ENCODE measurements around the gene ALAS1. TPM values are rescaled to one million over a fixed set of nuclear protein-coding genes. Genes with fewer than 3 reads are reported as not detected.

ALAS1 gene
- total and polyA plus RNA-seq, 2 of the 13 experiments (the other 11 are each of a cell fraction or from before 2014, with no cell fraction given), result 36.0 to 43.2 TPM

- TF ChIP-seq, protein P1, sequence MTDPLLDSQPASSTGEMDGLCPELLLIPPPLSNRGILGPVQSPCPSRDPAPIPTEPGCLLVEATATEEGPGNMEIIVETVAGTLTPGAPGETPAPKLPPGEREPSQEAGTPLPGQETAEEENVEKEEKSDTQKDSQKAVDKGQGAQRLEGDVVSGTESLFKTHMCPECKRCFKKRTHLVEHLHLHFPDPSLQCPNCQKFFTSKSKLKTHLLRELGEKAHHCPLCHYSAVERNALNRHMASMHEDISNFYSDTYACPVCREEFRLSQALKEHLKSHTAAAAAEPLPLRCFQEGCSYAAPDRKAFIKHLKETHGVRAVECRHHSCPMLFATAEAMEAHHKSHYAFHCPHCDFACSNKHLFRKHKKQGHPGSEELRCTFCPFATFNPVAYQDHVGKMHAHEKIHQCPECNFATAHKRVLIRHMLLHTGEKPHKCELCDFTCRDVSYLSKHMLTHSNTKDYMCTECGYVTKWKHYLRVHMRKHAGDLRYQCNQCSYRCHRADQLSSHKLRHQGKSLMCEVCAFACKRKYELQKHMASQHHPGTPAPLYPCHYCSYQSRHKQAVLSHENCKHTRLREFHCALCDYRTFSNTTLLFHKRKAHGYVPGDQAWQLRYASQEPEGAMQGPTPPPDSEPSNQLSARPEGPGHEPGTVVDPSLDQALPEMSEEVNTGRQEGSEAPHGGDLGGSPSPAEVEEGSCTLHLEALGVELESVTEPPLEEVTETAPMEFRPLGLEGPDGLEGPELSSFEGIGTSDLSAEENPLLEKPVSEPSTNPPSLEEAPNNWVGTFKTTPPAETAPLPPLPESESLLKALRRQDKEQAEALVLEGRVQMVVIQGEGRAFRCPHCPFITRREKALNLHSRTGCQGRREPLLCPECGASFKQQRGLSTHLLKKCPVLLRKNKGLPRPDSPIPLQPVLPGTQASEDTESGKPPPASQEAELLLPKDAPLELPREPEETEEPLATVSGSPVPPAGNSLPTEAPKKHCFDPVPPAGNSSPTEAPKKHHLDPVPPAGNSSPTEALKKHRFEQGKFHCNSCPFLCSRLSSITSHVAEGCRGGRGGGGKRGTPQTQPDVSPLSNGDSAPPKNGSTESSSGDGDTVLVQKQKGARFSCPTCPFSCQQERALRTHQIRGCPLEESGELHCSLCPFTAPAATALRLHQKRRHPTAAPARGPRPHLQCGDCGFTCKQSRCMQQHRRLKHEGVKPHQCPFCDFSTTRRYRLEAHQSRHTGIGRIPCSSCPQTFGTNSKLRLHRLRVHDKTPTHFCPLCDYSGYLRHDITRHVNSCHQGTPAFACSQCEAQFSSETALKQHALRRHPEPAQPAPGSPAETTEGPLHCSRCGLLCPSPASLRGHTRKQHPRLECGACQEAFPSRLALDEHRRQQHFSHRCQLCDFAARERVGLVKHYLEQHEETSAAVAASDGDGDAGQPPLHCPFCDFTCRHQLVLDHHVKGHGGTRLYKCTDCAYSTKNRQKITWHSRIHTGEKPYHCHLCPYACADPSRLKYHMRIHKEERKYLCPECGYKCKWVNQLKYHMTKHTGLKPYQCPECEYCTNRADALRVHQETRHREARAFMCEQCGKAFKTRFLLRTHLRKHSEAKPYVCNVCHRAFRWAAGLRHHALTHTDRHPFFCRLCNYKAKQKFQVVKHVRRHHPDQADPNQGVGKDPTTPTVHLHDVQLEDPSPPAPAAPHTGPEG (CRISPR knock-in tag; IDR thresholded peaks at IDR 0.05), result 0 out of 2 replicates have a peak, but pooled peaks have one; percentile 45
- TF ChIP-seq ZNF713 (CRISPR knock-in tag; IDR thresholded peaks at IDR 0.05), result no peak
- peak; percentile 86 for TF ChIP-seq GMEB1 (CRISPR knock-in tag; IDR thresholded peaks at IDR 0.05; ENCODE audit: borderline replicate concordance)
- TF ChIP-seq ZNF235 (CRISPR knock-in tag; IDR thresholded peaks at IDR 0.05; ENCODE audit: borderline replicate concordance), result no peak
- TF ChIP-seq ZNF720 (CRISPR knock-in tag; IDR thresholded peaks at IDR 0.05), result no peak
- TF ChIP-seq STAG1 (CRISPR knock-in tag; IDR thresholded peaks at IDR 0.05), result no peak
- TF ChIP-seq TP53 (CRISPR knock-in tag; conservative IDR thresholded peaks at IDR 0.05), result no peak
- no peak for TF ChIP-seq ZNF124 (CRISPR knock-in tag; IDR thresholded peaks at IDR 0.05)
- TF ChIP-seq KMT2B (CRISPR knock-in tag; IDR thresholded peaks at IDR 0.05), result peak; percentile 56
- no peak; the same call in 1 of the 2 replicates for TF ChIP-seq ZSCAN31 (CRISPR knock-in tag; IDR thresholded peaks at IDR 0.05; ENCODE audit: low read depth)
- peak; percentile 73; the same call in 1 of the 2 replicates for TF ChIP-seq PITX1 (CRISPR knock-in tag; IDR thresholded peaks at IDR 0.05)
- TF ChIP-seq BRD4 (CRISPR knock-in tag; IDR thresholded peaks at IDR 0.05), result peak; percentile 89; the same call in 1 of the 2 replicates
- TF ChIP-seq KLF9 (CRISPR knock-in tag; IDR thresholded peaks at IDR 0.05; ENCODE audit: low read depth), result no peak
- TF ChIP-seq ZNF274 (CRISPR knock-in tag; IDR thresholded peaks at IDR 0.05), result peak; percentile 82; the same call in 1 of the 2 replicates
- peak; percentile 75 for TF ChIP-seq GATAD1 (CRISPR knock-in tag; IDR thresholded peaks at IDR 0.05)
- no peak for TF ChIP-seq ATRX (CRISPR knock-in tag; IDR thresholded peaks at IDR 0.05; ENCODE audit: borderline replicate concordance)
- TF ChIP-seq MBD4 (IDR thresholded peaks at IDR 0.05; ENCODE audit: borderline replicate concordance, low read length), result no peak
These were observed 43.5 kb upstream of the ALAS1 start, which contains the start of gene POC1A (continued) for GRCh38 chr3:52154135-52155094.

Data from HepG2 (cell line).